Breast epithelium (tissue), 4 donors: ENCODE measurements around the gene ADGRL3. TPM values are rescaled to one million over a fixed set of nuclear protein-coding genes. Genes with fewer than 3 reads are reported as not detected.

Experiments used
- DNase-seq, 2 donors: peaks; one replicate each; pipeline ENCODE4 v3.0.0-alpha.2; 2019; ENCODE audit warnings: low spot score in 2 of 2
- H3K27ac ChIP-seq, 2 donors: fragments of 200-600 bp; sonication (generic) in 1 of 2; one replicate each; pipeline ENCODE4 v1.5.1; 2016 to 2019; ENCODE audit warnings: mild to moderate bottlenecking in 1 of 2
- H3K27me3 ChIP-seq, 2 donors: fragments of 200-600 bp; sonication (generic) in 1 of 2; one replicate each; pipeline versions ENCODE4 v1.5.1 to v1.6.0; 2017 to 2019; ENCODE audit warnings: control low read depth in 1 of 2, mild to moderate bottlenecking in 1 of 2
- H3K36me3 ChIP-seq: fragments of 200-600 bp; one replicate; pipeline ENCODE4 v1.5.1; 2019
- H3K4me1 ChIP-seq, 2 donors: fragments of 200-600 bp; sonication (generic); one replicate each; pipeline ENCODE4 v1.5.1; 2016 to 2019; ENCODE audit warnings: control low read depth in 1 of 2
- H3K4me3 ChIP-seq, 3 donors: fragments of 200-600 bp; sonication (generic); 1 replicate in 2 of 3; 2 replicates in 1 of 3; pipeline ENCODE4 v1.5.1; 2016 to 2019; ENCODE audit warnings: mild to moderate bottlenecking in 3 of 3, moderate library complexity in 2 of 3
- H3K9me3 ChIP-seq, 2 donors: fragments of 200-600 bp; sonication (generic) in 1 of 2; one replicate each; pipeline ENCODE4 v1.5.1; 2016 to 2019; ENCODE audit warnings: control low read depth in 1 of 2
- POLR2A ChIP-seq: fragments of 450-650 bp; IDR thresholded peaks from one replicate; pipeline ENCODE4 v1.6.1; 2016; ENCODE audit warnings: antibody characterized with exemption, mild to moderate bottlenecking, moderate library complexity
- POLR2AphosphoS5 ChIP-seq, 3 donors: sonication (generic); formaldehyde crosslinking; IDR thresholded peaks; one replicate each; pipeline ENCODE4 v1.6.1; 2017; ENCODE audit warnings: antibody characterized with exemption in 3 of 3
- intact Hi-C: fragments of 100-400 bp; cut with DNase I; formaldehyde crosslinking; loops from one replicate; pipeline ENCODE4 v1.15.1; 2023; ENCODE audit warnings: low total_unique reads
- total RNA-seq, 3 donors: library from RNA; depleted of rRNA; stranded (reverse); fragments of >200 nt; gene quantifications; one replicate each; pipeline ENCODE4 v1.1.0, GENCODE V29; 2016
- TF ChIP-seq, protein P1 (sequence below), 3 donors: fragments of 450-650 bp; IDR thresholded peaks; one replicate each; pipeline ENCODE4 v1.5.1; 2016 to 2017; ENCODE audit warnings: antibody characterized with exemption in 3 of 3, mild to moderate bottlenecking in 3 of 3, moderate library complexity in 3 of 3

The ADGRL3 gene
- total RNA-seq, 3 donors from 2014 or later: 4.2 to 8.2 (median 6.6) TPM

DNA sequence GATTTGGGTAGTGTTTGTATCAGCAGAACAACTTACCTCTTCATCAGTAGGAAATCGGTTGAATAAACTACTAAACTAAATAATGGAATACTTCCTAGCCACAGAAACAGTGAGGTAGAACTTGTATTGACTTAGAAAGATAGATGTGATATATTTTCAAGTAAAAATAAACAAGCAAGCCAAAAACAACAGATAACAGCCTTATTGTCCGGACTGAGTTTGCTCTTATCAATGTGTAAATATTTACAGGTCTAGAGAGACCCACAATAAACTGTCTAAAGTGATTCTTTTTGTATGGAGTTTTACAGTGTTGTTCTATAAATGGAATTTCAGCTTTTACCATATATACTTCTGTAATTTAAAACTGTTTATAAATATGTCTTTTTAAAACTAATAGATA lies 721.8 kb downstream of the ADGRL3 start:
- Histone ChIP-seq H3K4me3 (no peak overlapping the region), H3K9me3 (no peaks in the 10 kb centered on the region), H3K27ac (no peak overlapping the region), H3K36me3 (no peaks in the 10 kb centered on the region), H3K27me3 (no peaks in the 10 kb centered on the region), H3K4me1 (no peaks in the 10 kb centered on the region)
- DNase-seq: no peak
- TF ChIP-seq POLR2AphosphoS5 (IDR thresholded peaks at IDR 0.05) (no peak), POLR2A (no peak)
- TF ChIP-seq, protein P1, sequence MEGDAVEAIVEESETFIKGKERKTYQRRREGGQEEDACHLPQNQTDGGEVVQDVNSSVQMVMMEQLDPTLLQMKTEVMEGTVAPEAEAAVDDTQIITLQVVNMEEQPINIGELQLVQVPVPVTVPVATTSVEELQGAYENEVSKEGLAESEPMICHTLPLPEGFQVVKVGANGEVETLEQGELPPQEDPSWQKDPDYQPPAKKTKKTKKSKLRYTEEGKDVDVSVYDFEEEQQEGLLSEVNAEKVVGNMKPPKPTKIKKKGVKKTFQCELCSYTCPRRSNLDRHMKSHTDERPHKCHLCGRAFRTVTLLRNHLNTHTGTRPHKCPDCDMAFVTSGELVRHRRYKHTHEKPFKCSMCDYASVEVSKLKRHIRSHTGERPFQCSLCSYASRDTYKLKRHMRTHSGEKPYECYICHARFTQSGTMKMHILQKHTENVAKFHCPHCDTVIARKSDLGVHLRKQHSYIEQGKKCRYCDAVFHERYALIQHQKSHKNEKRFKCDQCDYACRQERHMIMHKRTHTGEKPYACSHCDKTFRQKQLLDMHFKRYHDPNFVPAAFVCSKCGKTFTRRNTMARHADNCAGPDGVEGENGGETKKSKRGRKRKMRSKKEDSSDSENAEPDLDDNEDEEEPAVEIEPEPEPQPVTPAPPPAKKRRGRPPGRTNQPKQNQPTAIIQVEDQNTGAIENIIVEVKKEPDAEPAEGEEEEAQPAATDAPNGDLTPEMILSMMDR (IDR thresholded peaks at IDR 0.05): no peak
- intact Hi-C loops: no loop called here

DNA sequence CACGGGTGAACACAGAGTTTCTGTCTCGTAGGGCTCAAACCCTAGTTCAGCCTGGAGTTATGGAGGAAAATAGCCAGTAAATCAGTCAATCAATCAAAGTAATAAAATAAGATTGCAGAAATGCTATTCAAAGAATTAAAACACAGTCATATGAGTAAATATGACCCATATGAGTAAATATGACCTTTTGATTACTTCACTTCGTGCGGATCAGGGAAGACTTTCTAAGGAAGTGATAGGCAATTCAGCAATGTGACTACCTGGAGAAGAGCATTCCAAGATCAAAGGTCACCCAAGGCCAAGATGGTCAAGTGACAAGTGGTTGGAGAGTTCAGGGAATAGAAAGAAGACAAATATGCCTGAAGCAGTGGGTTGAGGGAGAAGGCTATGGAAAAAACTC lies 722.6 kb downstream of the ADGRL3 start:
- H3K9me3 ChIP-seq: no peaks in the 10 kb centered on the region
- no peaks in the 10 kb centered on the region for H3K36me3 ChIP-seq
- TF ChIP-seq, protein P1 (IDR thresholded peaks at IDR 0.05): no peak
- no peak for TF ChIP-seq POLR2AphosphoS5 (IDR thresholded peaks at IDR 0.05)
- no peak for TF ChIP-seq POLR2A
- H3K27ac ChIP-seq: no peak overlapping the region
- no peak for DNase-seq
- intact Hi-C loops: no loop called here
- no peak overlapping the region for H3K4me3 ChIP-seq
- no peaks in the 10 kb centered on the region for H3K27me3 ChIP-seq
- H3K4me1 ChIP-seq: no peaks in the 10 kb centered on the region

DNA sequence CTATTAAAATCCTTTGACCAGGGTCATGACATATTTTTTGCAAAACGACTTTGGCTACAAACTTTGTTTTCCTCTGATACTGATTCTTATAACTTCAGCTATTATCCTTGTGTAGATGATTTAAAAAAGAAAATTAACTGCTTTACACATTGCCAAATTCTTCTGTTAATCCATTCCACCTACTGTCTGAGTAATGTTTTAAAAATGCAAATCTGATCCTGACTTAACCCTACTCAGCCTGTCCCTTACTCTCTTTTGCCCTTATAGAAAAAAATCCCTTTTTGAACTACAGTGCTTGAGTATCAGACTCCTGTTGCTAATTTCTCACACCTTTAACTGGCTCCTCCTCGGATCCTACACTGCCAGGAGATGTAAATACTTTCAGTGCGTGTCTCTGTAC lies 723.1 kb downstream of the ADGRL3 start:
- Histone ChIP-seq H3K9me3 (no peaks in the 10 kb centered on the region), H3K36me3 (no peaks in the 10 kb centered on the region), H3K4me3 (no peak overlapping the region), H3K27me3 (no peaks in the 10 kb centered on the region), H3K4me1 (no peaks in the 10 kb centered on the region), H3K27ac (no peak overlapping the region)
- no peak for DNase-seq
- intact Hi-C loops: no loop called here
- TF ChIP-seq POLR2AphosphoS5 (IDR thresholded peaks at IDR 0.05) (no peak), POLR2A (no peak)
- TF ChIP-seq, protein P1 (IDR thresholded peaks at IDR 0.05): no peak

DNA sequence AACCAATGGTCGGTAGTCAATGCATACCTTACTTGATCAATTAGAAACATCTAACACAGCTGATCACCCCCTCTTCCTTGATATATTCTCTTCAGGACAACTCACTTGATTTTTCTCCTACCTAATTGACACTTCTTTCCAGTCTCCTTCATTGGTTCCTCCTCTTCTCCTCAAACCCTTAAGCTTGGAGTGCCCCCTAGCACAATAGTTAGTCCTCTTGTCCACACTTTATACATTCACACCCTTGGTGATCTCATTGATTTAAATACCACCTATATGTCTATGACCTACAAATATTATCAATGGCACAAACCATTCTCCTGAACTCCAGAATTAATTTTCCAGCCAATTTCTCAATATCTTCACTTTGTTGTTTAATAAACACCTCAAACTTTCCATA lies 724.0 kb downstream of the ADGRL3 start:
- intact Hi-C loops: no loop called here
- Histone ChIP-seq H3K4me3 (no peak overlapping the region), H3K36me3 (no peaks in the 10 kb centered on the region), H3K4me1 (no peaks in the 10 kb centered on the region), H3K27me3 (no peaks in the 10 kb centered on the region), H3K9me3 (no peaks in the 10 kb centered on the region), H3K27ac (no peak overlapping the region)
- DNase-seq: no peak
- TF ChIP-seq POLR2A (no peak), POLR2AphosphoS5 (IDR thresholded peaks at IDR 0.05) (no peak)
- TF ChIP-seq, protein P1 (IDR thresholded peaks at IDR 0.05): no peak

DNA sequence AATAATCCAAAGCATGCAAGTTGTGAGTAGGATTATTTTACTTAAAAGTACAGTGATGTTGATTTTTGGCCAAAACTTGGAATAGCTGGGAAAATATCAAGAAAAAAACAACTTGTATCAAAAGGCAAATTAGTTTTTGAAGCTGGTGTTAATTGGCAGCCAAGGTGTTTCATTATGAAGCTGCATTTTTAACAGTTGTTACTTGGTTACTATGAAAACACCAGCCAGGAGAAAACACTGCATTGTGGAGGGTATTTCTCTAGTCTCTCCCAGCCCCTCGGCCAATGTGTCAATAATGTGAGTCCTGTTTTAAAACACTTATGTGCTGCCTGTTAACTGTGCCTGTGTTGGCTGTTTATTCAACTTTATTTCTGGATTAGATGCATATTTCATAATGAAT lies 733.4 kb downstream of the ADGRL3 start:
- Histone ChIP-seq H3K4me3 (no peak overlapping the region), H3K27ac (no peak overlapping the region), H3K4me1 (no peaks in the 10 kb centered on the region), H3K9me3 (no peaks in the 10 kb centered on the region), H3K27me3 (no peaks in the 10 kb centered on the region), H3K36me3 (no peaks in the 10 kb centered on the region)
- no peak for DNase-seq
- TF ChIP-seq, protein P1 (IDR thresholded peaks at IDR 0.05): no peak
- intact Hi-C loops: no loop called here
